22Rv1 (cell line): ENCODE results near the gene SLC6A6.

Experiments
- H3K27ac ChIP-seq: fragments of 450-650 bp; 2 replicates; pipeline ENCODE4 v1.5.1; 2017
- CTCF ChIP-seq: fragments of 450-650 bp; IDR thresholded peaks from 2 replicates; pipeline ENCODE4 v1.5.1; 2017; ENCODE audit warnings: mild to moderate bottlenecking
- ZFX ChIP-seq: fragments of 450-650 bp; IDR thresholded peaks from 2 replicates; pipeline ENCODE4 v1.6.1; 2017; ENCODE audit warnings: antibody characterized with exemption, borderline replicate concordance

The SLC6A6 gene

GRCh38 chr3:14457999-14458398 lies 55.6 kb downstream of the SLC6A6 start:
- no peak overlapping the region for H3K27ac ChIP-seq
- no peak for TF ChIP-seq ZFX
- no peak for TF ChIP-seq CTCF

GRCh38 chr3:14458434-14459275 lies 56.2 kb downstream of the SLC6A6 start:
- H3K27ac ChIP-seq: no peak overlapping the region
- TF ChIP-seq ZFX: no peak
- no peak for TF ChIP-seq CTCF

- no peak for TF ChIP-seq ZFX
- TF ChIP-seq CTCF: no peak
- H3K27ac ChIP-seq: no peak overlapping the region
Observed at GRCh38 chr3:14459384-14459783, 57.0 kb downstream of the SLC6A6 start.

DNA sequence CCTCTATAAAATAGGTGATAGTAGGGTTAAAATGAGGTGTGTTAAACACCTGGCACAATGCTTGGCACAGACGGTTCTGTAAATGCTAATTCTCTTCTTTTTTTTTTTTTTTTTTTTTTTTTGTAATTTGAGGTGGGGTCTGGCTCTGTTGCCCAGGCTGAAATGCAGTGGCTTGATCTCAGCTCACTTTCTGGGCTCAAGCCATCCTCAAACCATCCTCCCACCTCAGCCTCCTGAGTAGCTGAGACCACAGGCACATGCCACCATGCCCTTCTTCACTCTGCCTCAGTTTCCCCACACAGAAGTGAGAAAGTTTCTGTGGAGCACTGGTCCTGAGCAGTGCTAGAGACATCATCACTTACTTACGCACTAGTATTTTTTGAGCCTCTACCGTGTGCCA lies 57.4 kb downstream of the SLC6A6 start:
- TF ChIP-seq CTCF (no peak), ZFX (no peak)

GRCh38 chr3:14460342-14461005 lies 58.1 kb downstream of the SLC6A6 start:
- no peak overlapping the region for H3K27ac ChIP-seq
- TF ChIP-seq ZFX (no peak), CTCF (no peak)

More for the DNA sequence above, 57.4 kb downstream of the SLC6A6 start:
- H3K27ac ChIP-seq: no peak overlapping the region

DNA sequence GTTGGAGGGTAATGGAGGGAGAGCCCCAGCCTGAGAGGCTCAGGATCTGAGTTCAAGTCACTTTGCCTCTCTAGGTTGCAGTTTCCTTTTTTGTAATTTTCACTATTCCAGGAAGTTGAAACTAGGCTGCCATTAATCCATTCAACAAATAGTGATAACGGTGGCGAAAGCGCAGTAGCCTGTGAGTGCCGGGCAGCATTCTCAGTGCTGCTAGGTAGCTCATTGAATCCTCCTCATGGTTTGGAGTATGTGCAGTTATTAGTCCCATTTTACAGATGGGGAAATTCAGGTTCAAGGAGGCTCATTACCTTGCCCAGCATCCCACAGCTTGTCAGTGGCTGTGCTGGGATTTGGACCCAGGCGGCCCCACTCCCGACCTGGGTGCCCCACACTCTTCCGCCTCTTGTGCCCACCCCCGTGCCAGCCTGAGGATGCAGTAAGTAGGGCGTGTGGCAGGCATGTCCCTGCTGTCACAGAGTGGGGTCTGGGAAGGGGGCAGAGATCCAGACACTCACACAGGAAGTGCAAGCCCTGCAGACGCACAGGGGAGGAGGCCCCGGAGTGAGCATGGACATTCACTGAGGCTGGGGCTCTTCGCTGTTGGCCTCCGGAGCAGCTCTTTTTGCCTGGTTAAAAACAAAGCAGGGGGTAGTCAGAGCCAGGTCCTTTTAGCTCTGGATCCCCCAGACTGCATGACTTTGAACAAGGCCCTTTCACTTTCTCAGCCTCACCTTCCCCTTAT lies 58.8 kb downstream of the SLC6A6 start:
- H3K27ac ChIP-seq: no peak overlapping the region
- TF ChIP-seq CTCF (no peak), ZFX (no peak)

GRCh38 chr3:14461748-14462324 lies 59.4 kb downstream of the SLC6A6 start:
- TF ChIP-seq ZFX (no peak), CTCF (peak; percentile 47)
- no peak overlapping the region for H3K27ac ChIP-seq
